Measurements from ENCODE around the gene ARFGAP3. TPM values are rescaled to one million over a fixed set of nuclear protein-coding genes. Genes with fewer than 3 reads are reported as not detected.

Gene ARFGAP3
- polyA plus RNA-seq, 1 experiment: 79.5 TPM

DNA sequence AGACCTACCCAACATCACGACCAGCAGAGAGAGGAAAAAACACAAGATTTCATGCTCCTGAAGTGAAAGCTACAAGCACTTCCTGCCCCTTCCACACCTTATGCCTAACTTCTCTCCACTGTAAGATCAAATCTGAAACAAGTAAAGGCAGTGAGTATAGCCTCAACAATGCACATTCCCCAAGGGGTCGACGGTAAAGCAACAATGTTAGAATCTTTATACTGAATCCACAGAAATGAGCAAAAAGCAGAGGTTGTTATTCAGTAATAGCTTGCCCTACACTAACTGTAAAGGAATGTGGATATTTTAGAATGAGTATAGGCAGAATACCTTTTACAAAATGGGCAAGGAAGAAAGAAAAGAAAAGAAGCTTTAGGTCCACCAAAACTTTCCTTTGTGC lies 15.6 kb downstream of the ARFGAP3 start:
- ChIA-PET POLR2A (interaction anchor here (0.6 kb wide), 3 partner anchors 10 to 192 kb away, joined by 3 to 5 read pairs (median 5); no protein-coding TSS in a partner anchor), CTCF (interaction anchor here (0.6 to 2.8 kb wide), 4 partner anchors 8 to 61 kb away, joined by 3 to 10 read pairs (median 4); no protein-coding TSS in a partner anchor)
- Histone ChIP-seq H3K36me3 (ENCODE audit: control insufficient read depth, insufficient read depth, low read length) (peaks cover 10% of the 10 kb centered on the region), H3K27me3 (ENCODE audit: control insufficient read depth, insufficient read depth, low read length) (no peaks in the 10 kb centered on the region), H3K4me3 (ENCODE audit: low read depth, low read length) (no peak overlapping the region)
- TF ChIP-seq, protein P1, sequence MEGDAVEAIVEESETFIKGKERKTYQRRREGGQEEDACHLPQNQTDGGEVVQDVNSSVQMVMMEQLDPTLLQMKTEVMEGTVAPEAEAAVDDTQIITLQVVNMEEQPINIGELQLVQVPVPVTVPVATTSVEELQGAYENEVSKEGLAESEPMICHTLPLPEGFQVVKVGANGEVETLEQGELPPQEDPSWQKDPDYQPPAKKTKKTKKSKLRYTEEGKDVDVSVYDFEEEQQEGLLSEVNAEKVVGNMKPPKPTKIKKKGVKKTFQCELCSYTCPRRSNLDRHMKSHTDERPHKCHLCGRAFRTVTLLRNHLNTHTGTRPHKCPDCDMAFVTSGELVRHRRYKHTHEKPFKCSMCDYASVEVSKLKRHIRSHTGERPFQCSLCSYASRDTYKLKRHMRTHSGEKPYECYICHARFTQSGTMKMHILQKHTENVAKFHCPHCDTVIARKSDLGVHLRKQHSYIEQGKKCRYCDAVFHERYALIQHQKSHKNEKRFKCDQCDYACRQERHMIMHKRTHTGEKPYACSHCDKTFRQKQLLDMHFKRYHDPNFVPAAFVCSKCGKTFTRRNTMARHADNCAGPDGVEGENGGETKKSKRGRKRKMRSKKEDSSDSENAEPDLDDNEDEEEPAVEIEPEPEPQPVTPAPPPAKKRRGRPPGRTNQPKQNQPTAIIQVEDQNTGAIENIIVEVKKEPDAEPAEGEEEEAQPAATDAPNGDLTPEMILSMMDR (IDR thresholded peaks at IDR 0.05; ENCODE audit: insufficient read depth, low read depth, low read length): no peak
- no peak for DNase-seq (ENCODE audit: low read depth)

DNA sequence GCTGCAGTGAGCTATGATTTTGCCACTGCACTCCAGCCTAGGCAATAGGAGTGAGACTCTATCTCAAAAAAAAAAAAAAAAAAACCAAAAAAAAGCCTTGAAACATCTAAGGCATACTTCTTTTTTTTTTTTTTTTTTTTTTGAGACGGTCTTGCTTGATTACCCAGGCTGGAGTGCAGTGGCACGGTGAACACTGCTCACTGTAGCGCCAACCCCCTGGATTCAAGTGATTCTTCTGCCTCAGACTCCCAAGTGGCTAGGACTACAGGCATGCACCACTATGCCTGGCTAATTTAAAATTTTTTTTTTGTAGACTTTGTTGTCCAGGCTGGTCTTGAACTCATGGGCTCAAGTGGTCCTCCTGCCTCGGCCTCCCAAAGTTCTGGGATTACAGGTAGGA lies 19.5 kb downstream of the ARFGAP3 start:
- peaks cover 17% of the 10 kb centered on the region for H3K36me3 ChIP-seq (ENCODE audit: control insufficient read depth, insufficient read depth, low read length)
- TF ChIP-seq, protein P1 (IDR thresholded peaks at IDR 0.05; ENCODE audit: insufficient read depth, low read depth, low read length): no peak
- POLR2A ChIA-PET: interaction anchor here (0.6 kb wide), 2 partner anchors 178 to 269 kb away, joined by 3 to 16 read pairs; partner anchors contain the start of gene PACSIN2
- H3K4me3 ChIP-seq (ENCODE audit: low read depth, low read length): no peak overlapping the region
- DNase-seq (ENCODE audit: low read depth): no peak
- H3K27me3 ChIP-seq (ENCODE audit: control insufficient read depth, insufficient read depth, low read length): no peaks in the 10 kb centered on the region
- CTCF ChIA-PET: no interaction called here

- POLR2A ChIA-PET: no interaction called here
Observed at GRCh38 chr22:42836026-42836425, 21.0 kb downstream of the ARFGAP3 start.

GRCh38 chr22:42834177-42834949 lies 22.7 kb downstream of the ARFGAP3 start:
- Histone ChIP-seq H3K36me3 (ENCODE audit: control insufficient read depth, insufficient read depth, low read length) (peaks cover 24% of the 10 kb centered on the region), H3K27me3 (ENCODE audit: control insufficient read depth, insufficient read depth, low read length) (no peaks in the 10 kb centered on the region), H3K4me3 (ENCODE audit: low read depth, low read length) (no peak overlapping the region)
- POLR2A ChIA-PET: no interaction called here
- no peak for DNase-seq (ENCODE audit: low read depth)
- CTCF ChIA-PET: interaction anchor here (4.4 kb wide), 1 partner anchor 13 kb away, joined by 30 read pairs; no protein-coding TSS in a partner anchor
- TF ChIP-seq, protein P1 (IDR thresholded peaks at IDR 0.05; ENCODE audit: insufficient read depth, low read depth, low read length): no peak

More at GRCh38 chr22:42836026-42836425, 21.0 kb downstream of the ARFGAP3 start:
- TF ChIP-seq, protein P1 (IDR thresholded peaks at IDR 0.05; ENCODE audit: insufficient read depth, low read depth, low read length): no peak
- Histone ChIP-seq H3K4me3 (ENCODE audit: low read depth, low read length) (no peak overlapping the region), H3K27me3 (ENCODE audit: control insufficient read depth, insufficient read depth, low read length) (no peaks in the 10 kb centered on the region), H3K36me3 (ENCODE audit: control insufficient read depth, insufficient read depth, low read length) (peaks cover 25% of the 10 kb centered on the region)
- DNase-seq (ENCODE audit: low read depth): no peak
- CTCF ChIA-PET: interaction anchor here (1.4 to 4.4 kb wide), 3 partner anchors 15 to 254 kb away, joined by 3 to 30 read pairs (median 4); no protein-coding TSS in a partner anchor

- Histone ChIP-seq H3K27me3 (ENCODE audit: control insufficient read depth, insufficient read depth, low read length) (no peaks in the 10 kb centered on the region), H3K36me3 (ENCODE audit: control insufficient read depth, insufficient read depth, low read length) (peaks cover 25% of the 10 kb centered on the region), H3K4me3 (ENCODE audit: low read depth, low read length) (no peak overlapping the region)
- TF ChIP-seq, protein P1 (IDR thresholded peaks at IDR 0.05; ENCODE audit: insufficient read depth, low read depth, low read length): no peak
- POLR2A ChIA-PET: interaction anchor here (0.5 kb wide), 1 partner anchor 208 kb away, joined by 3 read pairs; no protein-coding TSS in a partner anchor
- DNase-seq (ENCODE audit: low read depth): no peak
- CTCF ChIA-PET: interaction anchor here (0.6 to 4.4 kb wide), 4 partner anchors 9 to 275 kb away, joined by 3 to 30 read pairs (median 3); no protein-coding TSS in a partner anchor
Observed at GRCh38 chr22:42833104-42833503, 24.0 kb downstream of the ARFGAP3 start.

All from BJ (cell line).